Cardiac fibroblast (primary cell): Measurements from ENCODE around the gene RASEF.
"Not testable (repeated sequence)": the region's sequence is repeated elsewhere in the genome, so short reads cannot be mapped to it uniquely, and the experiment has no call there.

Experiments used
- DNase-seq, 2 donors: peaks; one replicate each; pipeline versions ENCODE4 v3.0.0 to v3.0.0-alpha.2; 2010; ENCODE audit warnings: low read depth in 2 of 2
- H3K4me3 ChIP-seq, 2 donors: replicated peaks in 1 of 2; 1 replicate in 1 of 2; 2 replicates in 1 of 2; pipeline ENCODE4 v1.5.1; 2011; ENCODE audit warnings: low read depth in 2 of 2, low read length in 2 of 2, mild to moderate bottlenecking in 2 of 2, moderate library complexity in 1 of 2
- CTCF ChIP-seq: IDR thresholded peaks from one replicate; pipeline ENCODE4 v1.5.1; 2011; ENCODE audit warnings: low read depth, mild to moderate bottlenecking, low read length, inconsistent platforms

The RASEF gene

GRCh38 chr9:83081846-83082245, 18.9 kb upstream of the RASEF start:
- no peak overlapping the region for H3K4me3 ChIP-seq
- no peak for TF ChIP-seq CTCF
- DNase-seq, result no peak

- DNase-seq, result no peak
- no peak overlapping the region for H3K4me3 ChIP-seq
- TF ChIP-seq CTCF, result no peak
These were observed 18.1 kb upstream of the RASEF start for GRCh38 chr9:83081010-83081409.

GRCh38 chr9:83075932-83076331, 13.0 kb upstream of the RASEF start:
- not testable (repeated sequence) for DNase-seq, H3K4me3 ChIP-seq

- not testable (repeated sequence) for DNase-seq, H3K4me3 ChIP-seq
These were observed 9.6 kb upstream of the RASEF start for GRCh38 chr9:83072498-83072897.

GRCh38 chr9:83071626-83072025, 8.7 kb upstream of the RASEF start:
- no peak overlapping the region for H3K4me3 ChIP-seq
- DNase-seq, result no peak
- no peak for TF ChIP-seq CTCF

- no peak for TF ChIP-seq CTCF
- no peak overlapping the region for H3K4me3 ChIP-seq
- DNase-seq, result peak in 1 of 2 donors; percentile 45
These were observed 7.3 kb upstream of the RASEF start for GRCh38 chr9:83070261-83070660.

- H3K4me3 ChIP-seq, result no peak overlapping the region
- DNase-seq, result no peak
- no peak for TF ChIP-seq CTCF
These were observed 6.7 kb upstream of the RASEF start for GRCh38 chr9:83069651-83070050.

- no peak overlapping the region for H3K4me3 ChIP-seq
- no peak for TF ChIP-seq CTCF
- DNase-seq, result no peak
These were observed 5.5 kb upstream of the RASEF start for GRCh38 chr9:83068414-83068813.
